ENCODE data around the gene FBLN2. TPM values are rescaled to one million over a fixed set of nuclear protein-coding genes. Genes with fewer than 3 reads are reported as not detected.

FBLN2 gene
- total and polyA plus RNA-seq, 2 of the 13 experiments (the other 11 are each of a cell fraction or from before 2014, with no cell fraction given) = not detected

GRCh38 chr3:13657660-13658435, 108.9 kb downstream of the FBLN2 start (continued):
- TF ChIP-seq, protein P1, sequence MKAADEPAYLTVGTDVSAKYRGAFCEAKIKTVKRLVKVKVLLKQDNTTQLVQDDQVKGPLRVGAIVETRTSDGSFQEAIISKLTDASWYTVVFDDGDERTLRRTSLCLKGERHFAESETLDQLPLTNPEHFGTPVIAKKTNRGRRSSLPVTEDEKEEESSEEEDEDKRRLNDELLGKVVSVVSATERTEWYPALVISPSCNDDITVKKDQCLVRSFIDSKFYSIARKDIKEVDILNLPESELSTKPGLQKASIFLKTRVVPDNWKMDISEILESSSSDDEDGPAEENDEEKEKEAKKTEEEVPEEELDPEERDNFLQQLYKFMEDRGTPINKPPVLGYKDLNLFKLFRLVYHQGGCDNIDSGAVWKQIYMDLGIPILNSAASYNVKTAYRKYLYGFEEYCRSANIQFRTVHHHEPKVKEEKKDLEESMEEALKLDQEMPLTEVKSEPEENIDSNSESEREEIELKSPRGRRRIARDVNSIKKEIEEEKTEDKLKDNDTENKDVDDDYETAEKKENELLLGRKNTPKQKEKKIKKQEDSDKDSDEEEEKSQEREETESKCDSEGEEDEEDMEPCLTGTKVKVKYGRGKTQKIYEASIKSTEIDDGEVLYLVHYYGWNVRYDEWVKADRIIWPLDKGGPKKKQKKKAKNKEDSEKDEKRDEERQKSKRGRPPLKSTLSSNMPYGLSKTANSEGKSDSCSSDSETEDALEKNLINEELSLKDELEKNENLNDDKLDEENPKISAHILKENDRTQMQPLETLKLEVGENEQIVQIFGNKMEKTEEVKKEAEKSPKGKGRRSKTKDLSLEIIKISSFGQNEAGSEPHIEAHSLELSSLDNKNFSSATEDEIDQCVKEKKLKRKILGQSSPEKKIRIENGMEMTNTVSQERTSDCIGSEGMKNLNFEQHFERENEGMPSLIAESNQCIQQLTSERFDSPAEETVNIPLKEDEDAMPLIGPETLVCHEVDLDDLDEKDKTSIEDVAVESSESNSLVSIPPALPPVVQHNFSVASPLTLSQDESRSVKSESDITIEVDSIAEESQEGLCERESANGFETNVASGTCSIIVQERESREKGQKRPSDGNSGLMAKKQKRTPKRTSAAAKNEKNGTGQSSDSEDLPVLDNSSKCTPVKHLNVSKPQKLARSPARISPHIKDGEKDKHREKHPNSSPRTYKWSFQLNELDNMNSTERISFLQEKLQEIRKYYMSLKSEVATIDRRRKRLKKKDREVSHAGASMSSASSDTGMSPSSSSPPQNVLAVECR (CRISPR knock-in tag; IDR thresholded peaks at IDR 0.05; ENCODE audit: borderline replicate concordance) = no peak
- TF ChIP-seq ATM (IDR thresholded peaks at IDR 0.05; ENCODE audit: borderline replicate concordance) = no peak
- TF ChIP-seq ZNF263 (CRISPR knock-in tag; IDR thresholded peaks at IDR 0.05) = peak; percentile 84
- TF ChIP-seq, protein P2, sequence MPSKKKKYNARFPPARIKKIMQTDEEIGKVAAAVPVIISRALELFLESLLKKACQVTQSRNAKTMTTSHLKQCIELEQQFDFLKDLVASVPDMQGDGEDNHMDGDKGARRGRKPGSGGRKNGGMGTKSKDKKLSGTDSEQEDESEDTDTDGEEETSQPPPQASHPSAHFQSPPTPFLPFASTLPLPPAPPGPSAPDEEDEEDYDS (CRISPR knock-in tag; IDR thresholded peaks at IDR 0.05) = no peak
- no peak for TF ChIP-seq ZFP36L1 (CRISPR knock-in tag; IDR thresholded peaks at IDR 0.05)
- TF ChIP-seq ZBTB21 (CRISPR knock-in tag; IDR thresholded peaks at IDR 0.05) = no peak
- no peak for TF ChIP-seq ZMAT3 (CRISPR knock-in tag; conservative IDR thresholded peaks at IDR 0.05)
- no peak for TF ChIP-seq ZNF224 (CRISPR knock-in tag; IDR thresholded peaks at IDR 0.05)
- no peak for TF ChIP-seq ZNF10 (CRISPR knock-in tag; IDR thresholded peaks at IDR 0.05; ENCODE audit: borderline replicate concordance, low read depth)
- 0 out of 2 replicates have a peak, but pooled peaks have one; percentile 35 for TF ChIP-seq FOXC1 (CRISPR knock-in tag; IDR thresholded peaks at IDR 0.05; ENCODE audit: borderline replicate concordance)
- no peak for TF ChIP-seq ZNF780A (CRISPR knock-in tag; IDR thresholded peaks at IDR 0.05)
- no peak for TF ChIP-seq ZNF598 (CRISPR knock-in tag; IDR thresholded peaks at IDR 0.05; ENCODE audit: borderline replicate concordance)
- TF ChIP-seq, protein P3, sequence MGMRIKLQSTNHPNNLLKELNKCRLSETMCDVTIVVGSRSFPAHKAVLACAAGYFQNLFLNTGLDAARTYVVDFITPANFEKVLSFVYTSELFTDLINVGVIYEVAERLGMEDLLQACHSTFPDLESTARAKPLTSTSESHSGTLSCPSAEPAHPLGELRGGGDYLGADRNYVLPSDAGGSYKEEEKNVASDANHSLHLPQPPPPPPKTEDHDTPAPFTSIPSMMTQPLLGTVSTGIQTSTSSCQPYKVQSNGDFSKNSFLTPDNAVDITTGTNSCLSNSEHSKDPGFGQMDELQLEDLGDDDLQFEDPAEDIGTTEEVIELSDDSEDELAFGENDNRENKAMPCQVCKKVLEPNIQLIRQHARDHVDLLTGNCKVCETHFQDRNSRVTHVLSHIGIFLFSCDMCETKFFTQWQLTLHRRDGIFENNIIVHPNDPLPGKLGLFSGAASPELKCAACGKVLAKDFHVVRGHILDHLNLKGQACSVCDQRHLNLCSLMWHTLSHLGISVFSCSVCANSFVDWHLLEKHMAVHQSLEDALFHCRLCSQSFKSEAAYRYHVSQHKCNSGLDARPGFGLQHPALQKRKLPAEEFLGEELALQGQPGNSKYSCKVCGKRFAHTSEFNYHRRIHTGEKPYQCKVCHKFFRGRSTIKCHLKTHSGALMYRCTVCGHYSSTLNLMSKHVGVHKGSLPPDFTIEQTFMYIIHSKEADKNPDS (CRISPR knock-in tag; IDR thresholded peaks at IDR 0.05) = no peak
- no peak for TF ChIP-seq MZF1 (CRISPR knock-in tag; IDR thresholded peaks at IDR 0.05; ENCODE audit: borderline replicate concordance)
- TF ChIP-seq, protein P4, sequence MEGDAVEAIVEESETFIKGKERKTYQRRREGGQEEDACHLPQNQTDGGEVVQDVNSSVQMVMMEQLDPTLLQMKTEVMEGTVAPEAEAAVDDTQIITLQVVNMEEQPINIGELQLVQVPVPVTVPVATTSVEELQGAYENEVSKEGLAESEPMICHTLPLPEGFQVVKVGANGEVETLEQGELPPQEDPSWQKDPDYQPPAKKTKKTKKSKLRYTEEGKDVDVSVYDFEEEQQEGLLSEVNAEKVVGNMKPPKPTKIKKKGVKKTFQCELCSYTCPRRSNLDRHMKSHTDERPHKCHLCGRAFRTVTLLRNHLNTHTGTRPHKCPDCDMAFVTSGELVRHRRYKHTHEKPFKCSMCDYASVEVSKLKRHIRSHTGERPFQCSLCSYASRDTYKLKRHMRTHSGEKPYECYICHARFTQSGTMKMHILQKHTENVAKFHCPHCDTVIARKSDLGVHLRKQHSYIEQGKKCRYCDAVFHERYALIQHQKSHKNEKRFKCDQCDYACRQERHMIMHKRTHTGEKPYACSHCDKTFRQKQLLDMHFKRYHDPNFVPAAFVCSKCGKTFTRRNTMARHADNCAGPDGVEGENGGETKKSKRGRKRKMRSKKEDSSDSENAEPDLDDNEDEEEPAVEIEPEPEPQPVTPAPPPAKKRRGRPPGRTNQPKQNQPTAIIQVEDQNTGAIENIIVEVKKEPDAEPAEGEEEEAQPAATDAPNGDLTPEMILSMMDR (CRISPR knock-in tag; IDR thresholded peaks at IDR 0.05) = peak; percentile 96
- TF ChIP-seq, protein P5, sequence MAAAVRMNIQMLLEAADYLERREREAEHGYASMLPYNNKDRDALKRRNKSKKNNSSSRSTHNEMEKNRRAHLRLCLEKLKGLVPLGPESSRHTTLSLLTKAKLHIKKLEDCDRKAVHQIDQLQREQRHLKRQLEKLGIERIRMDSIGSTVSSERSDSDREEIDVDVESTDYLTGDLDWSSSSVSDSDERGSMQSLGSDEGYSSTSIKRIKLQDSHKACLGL (CRISPR knock-in tag; IDR thresholded peaks at IDR 0.05) = no peak
- no peak for TF ChIP-seq ELF1 (CRISPR knock-in tag; IDR thresholded peaks at IDR 0.05)
- TF ChIP-seq, protein P6, sequence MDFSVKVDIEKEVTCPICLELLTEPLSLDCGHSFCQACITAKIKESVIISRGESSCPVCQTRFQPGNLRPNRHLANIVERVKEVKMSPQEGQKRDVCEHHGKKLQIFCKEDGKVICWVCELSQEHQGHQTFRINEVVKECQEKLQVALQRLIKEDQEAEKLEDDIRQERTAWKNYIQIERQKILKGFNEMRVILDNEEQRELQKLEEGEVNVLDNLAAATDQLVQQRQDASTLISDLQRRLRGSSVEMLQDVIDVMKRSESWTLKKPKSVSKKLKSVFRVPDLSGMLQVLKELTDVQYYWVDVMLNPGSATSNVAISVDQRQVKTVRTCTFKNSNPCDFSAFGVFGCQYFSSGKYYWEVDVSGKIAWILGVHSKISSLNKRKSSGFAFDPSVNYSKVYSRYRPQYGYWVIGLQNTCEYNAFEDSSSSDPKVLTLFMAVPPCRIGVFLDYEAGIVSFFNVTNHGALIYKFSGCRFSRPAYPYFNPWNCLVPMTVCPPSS (IDR thresholded peaks at IDR 0.05) = no peak
- TF ChIP-seq SALL1 (CRISPR knock-in tag; IDR thresholded peaks at IDR 0.05) = peak; percentile 30; the same call in 1 of the 2 replicates

Data from HepG2 (cell line).